K562 (cell line): ENCODE results near the gene AGAP3. TPM values are rescaled to one million over a fixed set of nuclear protein-coding genes. Genes with fewer than 3 reads are reported as not detected.

ENCODE experiments used
- CHD4 ChIP-seq: fragments of 200-600 bp; sonication (generic); IDR thresholded peaks from 3 replicates; pipeline ENCODE4 v1.6.1; 2012; ENCODE audit warnings: low read depth, mild to moderate bottlenecking, mixed read lengths, low read length, inconsistent platforms; ENCODE audit not compliant: insufficient read depth, insufficient replicate concordance, poor library complexity, severe bottlenecking
- KDM5B ChIP-seq: fragments of 200-600 bp; sonication (generic); IDR thresholded peaks from 2 replicates; pipeline ENCODE4 v1.6.1; 2012; ENCODE audit warnings: low read depth, mild to moderate bottlenecking, moderate library complexity, low read length, control low read depth, inconsistent platforms; ENCODE audit not compliant: insufficient replicate concordance
- LEF1 ChIP-seq: fragments of 450-650 bp; IDR thresholded peaks from 2 replicates; pipeline ENCODE4 v1.6.1; 2016; ENCODE audit warnings: mild to moderate bottlenecking
- MCM3 ChIP-seq: fragments of 450-650 bp; IDR thresholded peaks from 2 replicates; pipeline ENCODE4 v1.6.1; 2016
- RCOR1 ChIP-seq, 2 experiments: IDR thresholded peaks; 2 replicates each; pipeline ENCODE4 v1.6.1; 2012; ENCODE audit warnings: low read depth in 2 of 2, low read length in 2 of 2, borderline replicate concordance in 1 of 2, improper control_type of control experiment in 1 of 2
- SRF ChIP-seq, 2 experiments: fragments of 250-450, 450-650 bp in 1 of 2; sonication (Bioruptor Pico) in 1 of 2; sonication (generic) in 1 of 2; formaldehyde crosslinking; IDR thresholded peaks; 2 replicates each; pipeline versions ENCODE4 v1.5.0 to v1.5.1; 2020 to 2022; ENCODE audit warnings: mild to moderate bottlenecking in 1 of 2, missing genetic modification reagents in 1 of 2
- STAT5A ChIP-seq: IDR thresholded peaks from 2 replicates; pipeline ENCODE4 v1.6.1; 2012; ENCODE audit warnings: low read length, inconsistent platforms, borderline replicate concordance
- ZBTB7A ChIP-seq: IDR thresholded peaks from 2 replicates; pipeline ENCODE4 v1.6.1; 2011; ENCODE audit warnings: low read depth, mild to moderate bottlenecking, low read length, moderate library complexity, borderline replicate concordance; ENCODE audit not compliant: control insufficient read depth
- ZNF436 ChIP-seq: fragments of 250-450, 450-650 bp; sonication (Bioruptor Pico); formaldehyde crosslinking; IDR thresholded peaks from 2 replicates; pipeline ENCODE4 v1.7.0; 2020; ENCODE audit warnings: mild to moderate bottlenecking
- ZNF551 ChIP-seq: fragments of 250-450 bp; sonication (Bioruptor Pico); IDR thresholded peaks from 2 replicates; pipeline ENCODE4 v1.5.0; 2021; ENCODE audit warnings: mild to moderate bottlenecking, moderate library complexity
- ZZZ3 ChIP-seq: fragments of 450-650 bp; IDR thresholded peaks from 2 replicates; pipeline ENCODE4 v1.6.1; 2016; ENCODE audit warnings: antibody characterized with exemption, mild to moderate bottlenecking, moderate library complexity
- polyA plus RNA-seq, 8 experiments: library from polyadenylated mRNA; depleted of rRNA in 4 of 8; stranded (reverse) in 5 of 8; unstranded in 3 of 8; fragments of >200 nt; fragmentation: Nextera tagmentation in 2 of 8; fragmentation: Illumina TruSeq in 1 of 8; extraction: Ambion mirVana in 2 of 8; extraction: Trizol in 1 of 8; gene quantifications; 2 replicates each; pipeline versions ENCODE4 v1.2.1 to v1.2.3, GENCODE V29; 2011 to 2014; ENCODE audit warnings: inconsistent platforms in 1 of 8, missing spikeins in 1 of 8
- total RNA-seq, 7 experiments: library from RNA; depleted of rRNA in 6 of 7; stranded (reverse); fragments of >200 nt in 6 of 7; fragmentation: Illumina TruSeq in 2 of 7; extraction: Trizol in 2 of 7; gene quantifications; 2 replicates each; pipeline versions ENCODE4 v1.2.1 to v1.2.3, GENCODE V29; 2011 to 2021; ENCODE audit warnings: low replicate concordance in 1 of 7
- TF ChIP-seq, protein P1 (sequence below): sonication (generic); formaldehyde crosslinking; IDR thresholded peaks from 2 replicates; pipeline ENCODE4 v1.8.0; 2023; ENCODE audit warnings: mild to moderate bottlenecking, missing genetic modification reagents
- TF ChIP-seq, protein P2 (sequence below): fragments of 450-650 bp; IDR thresholded peaks from 2 replicates; pipeline ENCODE4 v1.6.1; 2017; ENCODE audit warnings: antibody characterized with exemption
- TF ChIP-seq, protein P3 (sequence below), 2 experiments: IDR thresholded peaks in 1 of 2; conservative IDR thresholded peaks in 1 of 2; 2 replicates each; pipeline ENCODE4 v1.6.1; 2016; ENCODE audit warnings: low read depth in 2 of 2, mild to moderate bottlenecking in 1 of 2, missing compliant biosample characterization in 1 of 2, missing genetic modification characterization in 1 of 2, moderate library complexity in 1 of 2
- TF ChIP-seq, protein P4 (sequence below): fragments of 250-450 bp; sonication (Bioruptor Pico); IDR thresholded peaks from 2 replicates; pipeline ENCODE4 v1.8.0; 2021; ENCODE audit warnings: borderline replicate concordance, mild to moderate bottlenecking, moderate library complexity; ENCODE audit not compliant: poor library complexity, severe bottlenecking

AGAP3 gene
- total and polyA plus RNA-seq, 9 of the 15 experiments (the other 6 are each of a cell fraction or from before 2014, with no cell fraction given), result 3.4 to 208 (median 62.2) TPM

DNA sequence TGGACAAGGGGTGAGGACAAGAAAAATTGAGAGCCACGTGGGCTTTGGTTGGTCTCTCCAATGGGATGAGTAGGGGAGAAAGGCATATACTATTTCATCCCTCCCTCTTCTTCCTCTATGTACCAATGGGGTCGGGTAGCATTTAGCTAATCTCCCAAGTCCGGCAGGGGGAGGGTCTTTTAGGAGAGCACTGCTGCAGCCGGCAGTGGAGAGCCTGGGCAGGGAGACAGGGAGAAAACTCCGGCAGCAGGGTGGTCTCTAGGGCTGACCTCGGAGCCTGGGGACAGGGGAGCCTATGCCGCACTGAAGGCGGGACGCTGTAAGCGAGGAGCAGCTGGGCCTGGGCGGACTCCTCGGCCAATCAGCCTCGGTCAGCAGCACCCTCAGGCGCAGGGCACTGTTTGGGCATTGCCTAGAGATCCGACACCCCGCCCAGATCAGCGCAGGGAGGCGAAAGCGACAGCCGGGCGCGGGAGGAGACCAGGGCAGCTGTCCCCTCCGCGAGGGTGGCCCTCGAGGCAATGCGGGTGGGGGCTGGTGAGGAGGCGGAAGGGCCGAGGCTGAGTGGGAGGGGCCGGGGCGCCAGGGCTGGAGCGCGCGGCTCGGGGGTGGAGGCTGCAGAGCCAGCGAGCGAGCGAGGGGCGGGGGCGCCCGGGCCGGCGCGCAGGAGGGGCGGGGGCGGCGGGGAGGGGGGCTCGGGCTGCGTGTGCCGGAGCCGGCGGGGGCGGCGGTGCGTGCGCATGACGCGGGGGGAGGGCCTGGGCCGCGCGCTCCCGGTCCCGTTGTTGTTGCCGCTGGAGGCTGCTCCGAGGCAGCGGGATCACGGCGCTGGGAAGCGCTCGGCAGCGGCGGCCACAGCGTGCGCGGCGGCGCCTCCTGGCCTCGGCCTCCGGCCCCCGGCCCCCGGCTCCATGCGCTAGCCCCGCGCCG is at the start of gene AGAP3 (continued):
- TF ChIP-seq, protein P1, sequence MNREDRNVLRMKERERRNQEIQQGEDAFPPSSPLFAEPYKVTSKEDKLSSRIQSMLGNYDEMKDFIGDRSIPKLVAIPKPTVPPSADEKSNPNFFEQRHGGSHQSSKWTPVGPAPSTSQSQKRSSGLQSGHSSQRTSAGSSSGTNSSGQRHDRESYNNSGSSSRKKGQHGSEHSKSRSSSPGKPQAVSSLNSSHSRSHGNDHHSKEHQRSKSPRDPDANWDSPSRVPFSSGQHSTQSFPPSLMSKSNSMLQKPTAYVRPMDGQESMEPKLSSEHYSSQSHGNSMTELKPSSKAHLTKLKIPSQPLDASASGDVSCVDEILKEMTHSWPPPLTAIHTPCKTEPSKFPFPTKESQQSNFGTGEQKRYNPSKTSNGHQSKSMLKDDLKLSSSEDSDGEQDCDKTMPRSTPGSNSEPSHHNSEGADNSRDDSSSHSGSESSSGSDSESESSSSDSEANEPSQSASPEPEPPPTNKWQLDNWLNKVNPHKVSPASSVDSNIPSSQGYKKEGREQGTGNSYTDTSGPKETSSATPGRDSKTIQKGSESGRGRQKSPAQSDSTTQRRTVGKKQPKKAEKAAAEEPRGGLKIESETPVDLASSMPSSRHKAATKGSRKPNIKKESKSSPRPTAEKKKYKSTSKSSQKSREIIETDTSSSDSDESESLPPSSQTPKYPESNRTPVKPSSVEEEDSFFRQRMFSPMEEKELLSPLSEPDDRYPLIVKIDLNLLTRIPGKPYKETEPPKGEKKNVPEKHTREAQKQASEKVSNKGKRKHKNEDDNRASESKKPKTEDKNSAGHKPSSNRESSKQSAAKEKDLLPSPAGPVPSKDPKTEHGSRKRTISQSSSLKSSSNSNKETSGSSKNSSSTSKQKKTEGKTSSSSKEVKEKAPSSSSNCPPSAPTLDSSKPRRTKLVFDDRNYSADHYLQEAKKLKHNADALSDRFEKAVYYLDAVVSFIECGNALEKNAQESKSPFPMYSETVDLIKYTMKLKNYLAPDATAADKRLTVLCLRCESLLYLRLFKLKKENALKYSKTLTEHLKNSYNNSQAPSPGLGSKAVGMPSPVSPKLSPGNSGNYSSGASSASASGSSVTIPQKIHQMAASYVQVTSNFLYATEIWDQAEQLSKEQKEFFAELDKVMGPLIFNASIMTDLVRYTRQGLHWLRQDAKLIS (CRISPR knock-in tag), result no peak
- TF ChIP-seq ZBTB7A, result peak; percentile 60
- TF ChIP-seq, protein P2, sequence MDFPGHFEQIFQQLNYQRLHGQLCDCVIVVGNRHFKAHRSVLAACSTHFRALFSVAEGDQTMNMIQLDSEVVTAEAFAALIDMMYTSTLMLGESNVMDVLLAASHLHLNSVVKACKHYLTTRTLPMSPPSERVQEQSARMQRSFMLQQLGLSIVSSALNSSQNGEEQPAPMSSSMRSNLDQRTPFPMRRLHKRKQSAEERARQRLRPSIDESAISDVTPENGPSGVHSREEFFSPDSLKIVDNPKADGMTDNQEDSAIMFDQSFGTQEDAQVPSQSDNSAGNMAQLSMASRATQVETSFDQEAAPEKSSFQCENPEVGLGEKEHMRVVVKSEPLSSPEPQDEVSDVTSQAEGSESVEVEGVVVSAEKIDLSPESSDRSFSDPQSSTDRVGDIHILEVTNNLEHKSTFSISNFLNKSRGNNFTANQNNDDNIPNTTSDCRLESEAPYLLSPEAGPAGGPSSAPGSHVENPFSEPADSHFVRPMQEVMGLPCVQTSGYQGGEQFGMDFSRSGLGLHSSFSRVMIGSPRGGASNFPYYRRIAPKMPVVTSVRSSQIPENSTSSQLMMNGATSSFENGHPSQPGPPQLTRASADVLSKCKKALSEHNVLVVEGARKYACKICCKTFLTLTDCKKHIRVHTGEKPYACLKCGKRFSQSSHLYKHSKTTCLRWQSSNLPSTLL, result no peak
- peak; percentile 25 to 42; a peak in 2 of 4 replicates for TF ChIP-seq RCOR1 (IDR thresholded peaks at IDR 0.05; ENCODE audit: borderline replicate concordance in 1 of 2, low read depth in 2 of 2, low read length in 2 of 2)
- TF ChIP-seq ZNF551 (CRISPR knock-in tag), result no peak
- TF ChIP-seq, protein P3, sequence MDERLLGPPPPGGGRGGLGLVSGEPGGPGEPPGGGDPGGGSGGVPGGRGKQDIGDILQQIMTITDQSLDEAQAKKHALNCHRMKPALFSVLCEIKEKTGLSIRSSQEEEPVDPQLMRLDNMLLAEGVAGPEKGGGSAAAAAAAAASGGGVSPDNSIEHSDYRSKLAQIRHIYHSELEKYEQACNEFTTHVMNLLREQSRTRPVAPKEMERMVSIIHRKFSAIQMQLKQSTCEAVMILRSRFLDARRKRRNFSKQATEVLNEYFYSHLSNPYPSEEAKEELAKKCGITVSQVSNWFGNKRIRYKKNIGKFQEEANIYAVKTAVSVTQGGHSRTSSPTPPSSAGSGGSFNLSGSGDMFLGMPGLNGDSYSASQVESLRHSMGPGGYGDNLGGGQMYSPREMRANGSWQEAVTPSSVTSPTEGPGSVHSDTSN (CRISPR knock-in tag; IDR thresholded peaks at IDR 0.05; ENCODE audit: low read depth), result no peak
- TF ChIP-seq, protein P3 (tag; conservative IDR thresholded peaks at IDR 0.05; ENCODE audit: low read depth), result no peak
- no peak for TF ChIP-seq CHD4
- no peak for TF ChIP-seq MCM3
- 0 out of 2 replicates have a peak, but pooled peaks have one; percentile 27 for TF ChIP-seq LEF1
- no peak for TF ChIP-seq ZZZ3
- TF ChIP-seq, protein P4, sequence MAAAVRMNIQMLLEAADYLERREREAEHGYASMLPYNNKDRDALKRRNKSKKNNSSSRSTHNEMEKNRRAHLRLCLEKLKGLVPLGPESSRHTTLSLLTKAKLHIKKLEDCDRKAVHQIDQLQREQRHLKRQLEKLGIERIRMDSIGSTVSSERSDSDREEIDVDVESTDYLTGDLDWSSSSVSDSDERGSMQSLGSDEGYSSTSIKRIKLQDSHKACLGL (CRISPR knock-in tag), result no peak
- peak; percentile 91 for TF ChIP-seq KDM5B
- no peak for TF ChIP-seq STAT5A
- TF ChIP-seq ZNF436 (CRISPR knock-in tag), result no peak
- TF ChIP-seq SRF (CRISPR knock-in tag; IDR thresholded peaks at IDR 0.05), result peak in 1 of 2 experiments; percentile 69; a peak in 1 of 4 replicates
